GM20431 (cell line): ENCODE data around the gene LIMK1.
"Not testable (repeated sequence)": the region's sequence is repeated elsewhere in the genome, so short reads cannot be mapped to it uniquely, and the experiment has no call there.

ENCODE experiments used
- in situ Hi-C: fragments of 300-500 bp; cut with MseI, MboI; formaldehyde crosslinking; loops from one replicate; pipeline ENCODE4 v1.15.0; 2020; ENCODE audit warnings: low sequenced_read_pairs; ENCODE audit not compliant: unreplicated experiment

Gene LIMK1

GRCh38 chr7:74083117-74083876 lies at the start of gene LIMK1:
Gene LIMK1 (plus strand): TSS chr7:74083804. CDS start chr7:74083991, 187 bp downstream.
- in situ Hi-C loops = no loop called here

- in situ Hi-C loops = no loop called here
Measured at GRCh38 chr7:74037609-74038008, 46.0 kb upstream of the LIMK1 start.

GRCh38 chr7:74038194-74038961 lies 45.2 kb upstream of the LIMK1 start:
- in situ Hi-C loops = no loop called here

- in situ Hi-C loops = no loop called here
Measured at GRCh38 chr7:74039337-74039736, 44.3 kb upstream of the LIMK1 start.

GRCh38 chr7:74040101-74040790 lies 43.4 kb upstream of the LIMK1 start:
- in situ Hi-C loops = no loop called here

GRCh38 chr7:74040791-74041520 lies 42.6 kb upstream of the LIMK1 start:
- in situ Hi-C loops = no loop called here

- in situ Hi-C loops = no loop called here
Measured at GRCh38 chr7:74042746-74043522, 40.7 kb upstream of the LIMK1 start.

GRCh38 chr7:74043523-74043951 lies 40.1 kb upstream of the LIMK1 start:
- in situ Hi-C loops = no loop called here

GRCh38 chr7:74044366-74045350 lies 38.9 kb upstream of the LIMK1 start:
- in situ Hi-C loops = no loop called here

- in situ Hi-C loops = not testable (repeated sequence)
Measured at GRCh38 chr7:74046581-74046980, 37.0 kb upstream of the LIMK1 start.

- in situ Hi-C loops = no loop called here
Measured at GRCh38 chr7:74047804-74048380, 35.7 kb upstream of the LIMK1 start.

- in situ Hi-C loops = no loop called here
Measured at GRCh38 chr7:74048999-74049599, 34.5 kb upstream of the LIMK1 start.

- in situ Hi-C loops = no loop called here
Measured at GRCh38 chr7:74049997-74050798, 33.4 kb upstream of the LIMK1 start.

GRCh38 chr7:74051193-74051592 lies 32.4 kb upstream of the LIMK1 start:
- in situ Hi-C loops = no loop called here

GRCh38 chr7:74051629-74052410 lies 31.8 kb upstream of the LIMK1 start:
- in situ Hi-C loops = no loop called here

- in situ Hi-C loops = no loop called here
Measured at GRCh38 chr7:74052628-74053027, 31.0 kb upstream of the LIMK1 start.
